HG03354 (cell line): ENCODE measurements around the gene FAXDC2.

Source experiments
- ATAC-seq: cut with Tn5 transposase; IDR thresholded peaks from one replicate; pipeline ENCODE4 v1.9.1; 2021; ENCODE audit warnings: mild to moderate bottlenecking; ENCODE audit not compliant: unreplicated experiment, poor library complexity, severe bottlenecking

FAXDC2 gene

GRCh38 chr5:154778534-154778933 lies 71.9 kb downstream of the FAXDC2 start:
- no peak for ATAC-seq

- no peak for ATAC-seq
These were observed 74.2 kb downstream of the FAXDC2 start for GRCh38 chr5:154776167-154776566.

GRCh38 chr5:154773326-154773725 lies 77.1 kb downstream of the FAXDC2 start:
- ATAC-seq, result no peak

DNA sequence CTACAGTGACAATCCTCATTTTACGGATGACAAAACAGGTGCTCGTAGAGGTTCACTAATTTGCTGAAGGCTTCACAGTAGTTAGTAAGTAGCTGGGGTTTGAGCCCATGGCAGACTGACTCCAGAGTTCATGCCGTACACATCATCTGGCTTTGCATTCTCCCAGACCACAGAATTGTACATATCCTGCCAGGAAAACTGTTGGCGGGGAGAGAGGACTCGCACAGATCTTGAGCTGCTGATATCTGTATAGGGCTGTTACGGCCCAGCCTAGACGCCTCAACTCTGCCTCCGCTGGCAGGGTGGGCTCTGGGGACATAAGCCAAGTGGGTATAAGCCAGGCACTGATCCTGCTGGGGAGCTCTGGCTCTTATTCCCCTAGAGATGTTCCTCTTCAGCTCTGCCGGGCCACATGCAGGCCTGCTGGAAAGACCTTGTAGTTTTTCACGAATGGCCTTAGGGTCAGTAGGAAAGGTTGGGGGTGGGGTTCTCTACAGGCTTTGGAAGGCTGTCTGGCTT lies 79.0 kb downstream of the FAXDC2 start:
- no peak for ATAC-seq

DNA sequence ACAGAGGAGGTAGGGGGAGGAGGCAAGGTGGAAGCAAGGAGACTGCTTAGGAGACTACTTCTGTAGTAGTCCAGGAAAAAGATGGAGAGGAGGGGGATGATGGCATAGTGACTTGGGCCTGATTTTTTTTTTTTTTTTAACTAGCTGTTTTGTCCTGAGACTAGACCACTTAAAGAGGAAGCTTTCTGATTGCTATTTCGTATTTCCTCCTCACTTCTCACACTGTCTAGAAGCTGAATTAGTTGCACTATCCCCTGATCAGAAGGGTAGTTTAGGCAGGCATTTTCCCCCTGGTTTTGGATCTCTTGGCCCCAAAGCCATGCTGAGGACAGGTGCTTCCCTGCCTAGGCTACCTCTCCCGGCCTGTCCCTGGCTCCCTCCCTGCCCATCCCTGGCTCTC lies 80.3 kb downstream of the FAXDC2 start:
- no peak for ATAC-seq
